HG02763 (cell line): ENCODE data around the gene ARPP19.
"Not testable (repeated sequence)": the region's sequence is repeated elsewhere in the genome, so short reads cannot be mapped to it uniquely, and the experiment has no call there.

Source experiments
- ATAC-seq: cut with Tn5 transposase; IDR thresholded peaks from one replicate; pipeline ENCODE4 v1.9.1; 2021; ENCODE audit warnings: mild to moderate bottlenecking, moderate library complexity; ENCODE audit not compliant: unreplicated experiment

The ARPP19 gene

DNA sequence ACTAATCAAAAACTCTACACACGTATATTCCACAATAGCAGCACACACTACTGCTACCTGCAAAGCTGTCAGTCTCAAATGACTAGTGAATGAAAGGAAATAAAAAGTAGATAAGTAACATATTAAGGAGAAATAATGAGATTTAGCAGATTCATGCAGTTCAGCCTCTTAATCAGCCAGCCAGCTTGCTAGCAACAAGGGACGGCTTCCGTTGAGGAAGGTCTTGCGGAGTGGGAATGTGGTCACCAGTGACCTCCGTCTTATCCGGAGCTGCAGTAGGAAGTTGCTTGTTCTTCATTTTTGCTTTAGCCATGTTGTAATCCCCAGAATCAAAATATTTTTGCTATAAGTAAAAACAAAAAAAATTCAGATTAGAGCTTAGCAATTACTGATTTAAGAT lies 17.1 kb downstream of the ARPP19 start:
- ATAC-seq, result no peak

DNA sequence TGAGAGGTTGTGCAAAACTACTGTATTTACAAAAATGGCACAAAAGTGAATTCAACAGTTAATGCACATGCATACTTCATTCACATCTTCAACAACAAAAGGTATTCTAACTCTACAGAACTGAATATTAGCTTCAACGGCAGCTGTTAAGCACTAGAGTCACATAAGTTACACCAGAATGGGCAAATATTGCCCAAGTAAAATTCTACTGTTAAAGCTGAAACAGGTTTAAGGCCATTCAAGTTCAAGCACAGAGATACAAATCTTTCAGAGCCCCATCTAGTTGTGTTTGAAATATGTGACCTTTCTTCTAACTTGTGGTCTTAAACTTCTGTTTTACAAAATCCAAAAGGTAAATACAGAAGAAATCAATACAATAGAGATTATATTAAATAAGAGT lies 17.6 kb downstream of the ARPP19 start:
- not testable (repeated sequence) for ATAC-seq

DNA sequence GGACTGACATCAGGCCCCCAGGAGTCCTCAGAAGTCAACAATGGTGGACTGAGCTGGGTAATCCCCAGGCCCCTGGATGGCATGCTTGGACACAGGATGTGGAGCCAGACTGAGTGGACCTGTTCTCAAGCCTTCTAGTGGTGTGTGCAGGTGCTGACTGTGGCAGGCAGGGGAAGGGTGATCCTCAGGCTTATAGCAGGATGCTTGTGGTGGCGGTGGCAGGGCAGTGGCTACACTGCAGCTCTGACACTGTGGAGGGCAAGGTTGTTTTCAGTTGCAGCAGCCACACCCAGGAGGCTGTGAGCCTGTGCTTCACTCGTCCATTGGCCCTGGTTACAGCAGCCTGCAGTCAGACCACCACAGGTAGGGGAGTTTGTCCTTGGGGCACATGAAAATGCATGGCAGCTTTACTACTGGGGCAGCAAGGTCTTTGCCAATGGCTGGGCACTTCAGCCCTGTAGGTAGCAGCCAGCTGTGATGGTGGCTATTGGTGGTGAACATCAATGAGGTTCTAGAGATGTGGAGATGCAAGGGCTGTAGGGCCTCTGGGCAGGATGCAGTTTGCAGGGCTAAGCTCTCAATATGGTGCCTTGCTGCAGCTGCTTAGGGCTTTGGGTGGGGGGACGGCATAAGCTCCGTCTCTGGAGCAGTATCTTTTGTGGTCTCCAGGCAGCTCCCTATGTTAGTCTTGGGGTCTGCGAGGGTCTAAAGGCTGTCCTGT lies 22.6 kb downstream of the ARPP19 start:
- no peak for ATAC-seq

DNA sequence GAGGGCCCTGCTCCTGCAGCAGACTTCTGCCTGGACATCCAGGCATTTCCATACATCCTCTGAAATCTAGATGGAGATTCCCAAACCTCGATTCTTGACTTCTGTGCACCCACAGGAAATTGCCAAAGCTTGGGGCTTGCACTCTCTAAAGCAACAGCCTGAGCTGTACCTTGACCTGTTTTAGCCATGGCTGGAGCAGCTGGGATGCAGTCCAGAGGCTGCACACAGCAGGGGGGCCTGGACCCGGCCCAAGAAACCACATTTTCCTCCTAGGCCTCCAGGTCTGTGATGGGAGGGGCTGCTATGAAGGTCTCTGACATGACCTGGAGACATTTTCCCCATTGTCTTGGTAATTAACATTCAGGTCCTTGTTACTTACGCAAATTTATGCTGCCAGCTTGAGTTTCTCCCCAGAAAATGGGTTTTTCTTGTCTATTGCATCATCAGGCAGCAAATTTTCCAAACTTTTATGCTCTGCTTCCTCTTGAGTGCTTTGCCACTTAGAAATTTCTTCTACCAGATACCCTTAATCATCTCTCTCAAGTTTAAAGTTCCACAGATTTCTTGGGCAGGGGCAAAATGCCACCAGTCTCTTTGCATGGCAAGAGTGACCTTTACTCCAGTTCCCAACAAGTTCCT lies 28.3 kb downstream of the ARPP19 start:
- ATAC-seq, result no peak

DNA sequence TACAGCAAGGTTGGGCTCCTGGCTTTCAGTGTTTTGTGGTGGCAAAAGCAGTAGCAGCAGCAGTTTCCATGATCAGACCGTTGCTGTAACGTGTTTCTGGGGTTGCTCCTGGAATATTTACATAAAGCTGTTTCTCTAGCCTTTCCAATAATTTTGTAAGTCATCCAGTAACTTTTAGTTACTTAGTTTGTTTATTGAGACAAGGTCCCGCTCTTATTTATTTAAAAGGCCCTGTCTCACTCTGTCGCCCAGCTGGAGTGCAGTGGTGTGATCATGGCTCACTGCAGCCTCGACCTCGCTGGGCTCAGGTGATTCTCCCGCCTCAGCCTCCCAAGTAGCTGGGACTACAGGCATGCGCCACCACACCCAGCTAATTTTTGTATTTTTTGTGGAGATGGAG lies 31.4 kb downstream of the ARPP19 start:
- ATAC-seq, result no peak

DNA sequence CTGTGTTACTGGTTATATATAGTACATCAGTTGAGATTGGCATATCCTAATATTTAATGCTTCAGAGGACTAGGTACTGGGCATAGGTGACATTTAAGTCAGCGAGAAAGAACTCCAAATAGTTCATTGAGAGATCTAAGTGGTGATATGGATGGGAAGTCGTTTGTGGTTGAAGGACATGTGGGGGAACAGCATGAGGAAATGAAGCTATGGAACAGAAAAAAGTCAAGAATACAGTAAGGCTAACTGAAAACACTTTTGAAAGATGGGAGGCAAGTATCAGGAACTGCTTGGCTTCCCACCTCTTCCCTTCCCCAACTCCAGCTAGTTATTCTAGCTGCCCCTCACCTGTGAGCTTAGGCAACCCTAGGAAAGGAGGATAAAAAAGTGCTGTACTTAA lies 36.4 kb downstream of the ARPP19 start:
- no peak for ATAC-seq

DNA sequence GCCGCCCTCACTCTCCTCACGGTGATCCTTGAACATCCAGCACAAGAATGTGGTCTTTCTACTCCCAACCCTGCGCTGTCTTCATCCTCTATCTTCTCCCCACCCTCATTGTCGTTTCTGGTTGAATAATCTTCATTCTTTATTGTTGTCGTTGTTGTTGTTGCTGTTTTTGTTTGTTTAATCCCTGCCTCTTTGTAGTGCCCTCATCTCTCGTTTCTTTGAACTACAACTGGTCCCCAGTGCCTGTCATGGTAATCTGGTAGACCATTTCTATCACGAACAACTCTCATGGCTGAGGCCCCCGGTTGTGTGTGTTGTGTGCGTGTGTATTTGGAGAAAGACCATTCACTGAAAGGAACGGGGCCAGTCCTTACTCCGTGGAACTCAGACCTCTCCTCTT lies 38.9 kb downstream of the ARPP19 start:
- no peak for ATAC-seq

DNA sequence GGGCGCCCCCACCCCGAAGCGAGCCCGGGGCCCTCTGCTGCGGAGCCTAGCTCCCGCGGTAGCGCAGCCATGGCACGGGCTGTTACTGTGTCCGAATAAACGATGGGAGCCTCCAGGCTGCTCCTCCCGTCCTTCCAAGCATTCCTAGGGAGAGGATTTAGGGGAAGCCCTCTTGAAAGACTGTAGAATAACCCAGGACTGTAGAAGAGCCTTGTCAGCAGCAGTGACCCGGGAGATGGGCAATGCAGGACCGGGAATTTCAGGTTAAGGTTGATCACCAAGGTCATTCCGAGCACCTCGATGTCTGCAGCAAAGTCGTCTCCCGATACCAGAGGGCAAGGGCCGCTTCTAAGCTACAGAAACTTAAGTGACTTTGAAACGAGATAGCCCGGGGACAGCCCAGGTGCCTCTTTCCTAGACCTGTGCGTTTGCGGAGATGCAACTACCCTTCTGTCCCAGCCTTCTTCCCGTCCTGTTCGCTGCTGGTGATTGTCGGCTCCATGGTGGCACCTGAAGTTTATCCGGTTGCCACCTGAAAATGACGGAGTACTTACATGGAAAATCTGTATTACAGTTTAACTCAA lies 39.4 kb downstream of the ARPP19 start:
- peak; percentile 1 for ATAC-seq

DNA sequence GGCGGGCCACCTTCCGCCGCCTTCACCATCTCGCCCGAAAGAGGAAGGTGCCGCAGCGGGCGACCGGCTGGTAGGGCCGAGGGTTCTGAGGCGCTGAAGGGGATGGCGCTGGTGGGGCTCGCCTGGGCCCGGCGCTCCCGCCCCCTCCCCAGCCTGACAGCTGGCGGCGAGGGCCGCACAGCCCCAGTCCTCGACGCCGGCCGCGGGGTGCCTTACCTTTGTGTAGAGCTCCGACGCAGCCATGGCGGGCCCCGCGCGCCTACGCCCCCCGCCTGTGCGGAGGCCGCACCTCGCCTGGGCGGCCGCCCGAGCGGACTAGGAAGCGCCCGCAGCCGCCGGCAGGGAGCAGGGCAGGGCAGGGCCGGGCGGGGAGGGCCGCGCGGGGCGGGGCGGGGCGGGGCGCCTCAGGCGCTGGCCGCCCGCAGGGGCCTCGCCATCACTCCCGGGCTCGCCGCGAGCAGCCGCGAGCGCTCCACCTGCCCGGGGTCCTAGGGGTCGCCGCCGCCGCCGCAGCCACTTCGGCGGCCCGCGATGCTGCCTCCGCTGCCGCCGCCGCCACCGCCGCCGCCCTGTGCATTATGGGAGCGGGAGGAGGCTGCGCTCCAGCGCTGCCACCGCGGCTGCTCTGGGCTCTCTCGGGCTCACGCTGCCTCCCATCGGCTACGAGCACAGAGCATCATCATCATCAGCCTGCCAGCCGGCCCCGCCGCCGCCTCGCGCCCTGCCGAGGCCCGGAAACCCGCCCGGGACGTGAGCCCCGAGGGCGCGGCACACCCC lies 40.1 kb downstream of the ARPP19 start, which contains the start of gene MYO5A:
TSS of gene MYO5A (minus strand) at position 317 of the 777 bp plus-strand sequence. CDS start at position 243, 74 bp downstream.
- ATAC-seq, result peak; percentile 83

DNA sequence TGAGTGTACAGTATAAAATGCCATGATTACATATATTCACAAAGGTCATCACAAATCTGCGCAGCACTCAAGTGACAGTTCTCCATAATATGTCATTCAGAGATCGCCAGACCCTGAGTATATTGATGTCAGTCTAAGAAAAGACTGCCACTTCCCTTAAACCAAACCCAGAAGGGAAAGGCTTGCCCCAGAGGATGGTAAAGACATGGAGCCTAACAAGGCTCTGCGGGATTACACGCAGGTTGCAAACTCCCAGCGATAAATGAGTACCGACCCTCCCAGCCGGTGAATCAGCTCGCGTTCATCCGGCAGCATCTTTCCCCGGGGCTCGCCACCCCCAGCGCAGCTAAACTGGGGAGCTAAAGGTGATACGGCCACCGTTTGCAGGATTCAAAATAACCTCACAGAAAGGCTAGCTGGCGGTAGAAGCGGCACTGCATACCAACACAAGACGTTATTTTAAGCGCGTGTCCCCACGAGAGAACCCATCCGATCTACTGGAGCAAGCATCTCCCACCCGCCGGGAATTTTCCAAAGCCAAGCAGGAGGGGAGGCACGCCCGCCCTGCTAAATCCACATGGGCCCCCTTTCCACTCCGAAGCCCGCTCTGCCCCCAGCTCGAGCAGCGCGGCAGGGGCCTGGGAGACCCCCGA lies 40.8 kb downstream of the ARPP19 start:
- ATAC-seq, result no peak

DNA sequence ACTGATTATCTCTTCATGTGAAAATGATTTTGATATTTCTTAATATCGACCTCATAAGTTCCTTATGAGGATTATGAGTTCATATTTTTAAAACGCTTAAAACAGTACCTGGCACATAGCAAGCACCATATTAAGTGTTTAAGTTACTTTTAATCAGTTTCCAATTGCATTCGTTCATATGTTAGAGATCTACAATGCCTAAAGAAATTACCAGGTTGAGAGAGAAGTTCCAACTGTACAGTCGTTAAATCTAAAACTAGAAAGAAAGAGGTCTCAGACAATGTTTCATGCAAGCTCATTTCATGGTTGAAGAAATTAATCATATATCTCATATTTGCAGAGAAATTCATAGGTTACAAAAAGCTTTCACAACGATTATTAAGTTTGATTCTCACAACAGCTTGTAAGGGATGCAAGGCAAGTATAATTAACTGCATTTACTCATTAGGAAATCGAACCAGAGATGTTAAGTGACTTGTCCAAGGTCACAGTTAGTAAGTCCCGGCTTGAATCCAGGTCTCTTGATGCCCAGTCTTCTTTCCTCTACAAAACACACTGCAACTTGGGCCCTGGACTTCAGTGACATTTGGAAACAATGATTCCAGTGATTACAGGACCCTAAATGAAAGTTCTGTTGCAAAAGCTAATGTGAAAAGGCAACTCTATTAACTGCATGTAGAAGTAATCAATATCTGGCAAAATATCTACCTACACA lies 41.5 kb downstream of the ARPP19 start:
- ATAC-seq, result no peak

DNA sequence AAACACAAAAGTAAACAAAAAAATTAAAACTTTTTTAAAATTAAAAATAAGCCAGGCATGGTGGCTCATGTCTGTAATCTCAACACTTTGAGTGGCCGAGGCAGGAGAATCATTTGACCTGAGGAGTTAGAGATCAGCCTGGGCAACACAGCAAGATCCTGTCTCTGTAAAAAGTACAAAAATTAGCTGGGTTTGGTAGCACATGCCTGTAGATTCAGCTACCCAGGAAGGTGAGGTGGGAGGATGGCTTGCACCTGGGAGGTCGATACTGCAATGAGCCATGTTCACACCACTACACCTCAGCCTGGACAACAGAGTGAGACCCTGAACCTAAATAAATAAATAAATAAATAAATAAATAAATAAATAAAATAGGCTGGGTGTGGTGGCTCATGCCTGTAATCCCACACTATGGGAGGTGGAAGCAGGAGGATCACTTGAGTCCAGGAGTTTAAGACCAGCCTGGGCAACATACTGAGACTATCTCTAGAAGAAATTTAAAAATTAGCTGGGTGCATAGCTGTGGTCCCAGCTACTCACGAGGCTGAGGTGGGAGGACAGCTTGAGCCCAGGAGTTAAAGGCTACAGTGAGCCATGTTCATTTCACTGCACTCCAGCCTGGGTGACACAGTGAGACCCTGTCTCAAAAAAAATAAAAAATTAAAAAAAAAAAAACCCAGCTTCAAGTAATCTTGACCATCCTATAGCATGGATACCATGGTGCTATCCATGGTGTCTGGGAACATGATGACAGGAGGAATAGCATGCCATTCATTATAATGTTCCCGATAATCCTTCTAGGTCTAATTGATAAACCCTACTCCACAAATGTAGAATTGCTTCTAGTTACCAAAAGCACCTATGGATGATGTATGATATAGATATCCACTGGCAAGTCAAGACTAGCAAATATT lies 44.4 kb downstream of the ARPP19 start:
- ATAC-seq, result no peak

DNA sequence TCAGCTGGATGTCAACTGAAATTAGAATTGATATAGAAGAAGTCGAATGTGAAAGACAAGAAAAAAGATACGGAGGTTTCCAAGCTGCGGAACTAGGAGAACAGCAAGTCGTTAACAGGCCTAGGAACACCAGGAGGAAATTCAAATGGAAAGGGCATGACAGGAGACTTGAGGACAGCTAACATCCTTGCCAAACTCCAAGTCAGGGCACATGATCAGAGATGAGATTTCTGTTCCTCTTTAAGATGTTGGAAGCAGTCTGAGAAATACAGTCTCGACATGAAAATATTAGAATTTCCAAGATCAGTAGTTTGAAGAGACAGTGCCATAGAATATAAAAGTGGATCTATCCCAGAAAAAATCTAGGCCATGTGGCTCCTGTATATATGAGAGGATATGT lies 45.2 kb downstream of the ARPP19 start:
- ATAC-seq, result no peak

DNA sequence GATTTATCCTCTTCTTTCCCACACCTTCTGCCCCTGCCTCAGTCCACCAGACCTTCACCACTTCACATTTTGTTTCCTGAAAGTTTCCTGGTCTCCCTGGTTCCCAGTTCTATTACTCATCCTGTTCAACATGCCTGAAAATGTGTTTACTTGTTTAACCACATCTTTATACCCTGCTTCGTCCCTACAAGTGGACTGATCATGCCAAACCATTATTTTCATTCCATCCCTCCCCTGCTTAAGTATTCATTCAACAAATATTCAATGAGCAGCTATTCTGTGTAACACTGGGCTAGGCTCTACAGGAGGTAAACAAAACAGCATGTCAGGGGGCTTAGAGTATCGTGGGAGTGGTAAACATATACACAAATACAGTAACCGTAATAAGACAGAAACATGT lies 45.6 kb downstream of the ARPP19 start:
- no peak for ATAC-seq

DNA sequence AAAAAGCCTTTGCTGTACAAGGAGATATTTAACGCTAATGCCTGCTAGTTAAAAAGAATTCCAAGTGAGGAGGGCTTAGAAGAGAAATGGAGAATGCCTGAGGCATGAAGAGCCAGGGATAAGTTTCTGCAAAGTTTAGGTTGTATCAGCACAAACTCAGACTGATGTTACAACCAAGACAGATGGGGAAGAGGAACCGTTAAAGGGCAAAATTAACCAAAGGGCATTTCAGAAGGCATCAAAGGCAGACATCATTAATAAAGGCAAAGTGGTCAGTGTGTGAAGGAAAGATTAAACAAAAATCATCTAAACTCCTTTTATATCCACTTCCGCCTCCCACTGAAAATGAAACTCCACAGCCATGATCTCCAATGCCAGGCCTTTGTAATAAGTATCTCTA lies 47.1 kb downstream of the ARPP19 start:
- ATAC-seq, result no peak

DNA sequence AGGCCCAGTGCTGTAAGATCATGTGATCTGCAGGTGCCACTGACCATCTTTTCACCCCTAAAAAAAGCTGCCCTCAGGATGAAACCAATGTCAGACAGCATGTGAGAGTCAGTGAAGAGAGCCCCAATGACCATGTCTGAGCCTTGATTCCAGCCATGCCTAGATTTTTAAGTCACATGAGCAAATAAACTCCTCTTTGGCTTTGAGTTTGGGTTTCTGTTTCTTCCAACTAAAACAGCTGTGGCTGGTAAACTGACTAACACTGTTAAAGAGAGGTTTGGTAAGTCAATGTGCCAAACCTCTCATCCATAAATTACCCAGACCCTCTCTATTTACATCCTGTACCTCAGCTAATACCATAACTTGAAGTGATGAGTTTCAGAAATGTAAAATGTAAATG lies 48.4 kb downstream of the ARPP19 start:
- no peak for ATAC-seq

DNA sequence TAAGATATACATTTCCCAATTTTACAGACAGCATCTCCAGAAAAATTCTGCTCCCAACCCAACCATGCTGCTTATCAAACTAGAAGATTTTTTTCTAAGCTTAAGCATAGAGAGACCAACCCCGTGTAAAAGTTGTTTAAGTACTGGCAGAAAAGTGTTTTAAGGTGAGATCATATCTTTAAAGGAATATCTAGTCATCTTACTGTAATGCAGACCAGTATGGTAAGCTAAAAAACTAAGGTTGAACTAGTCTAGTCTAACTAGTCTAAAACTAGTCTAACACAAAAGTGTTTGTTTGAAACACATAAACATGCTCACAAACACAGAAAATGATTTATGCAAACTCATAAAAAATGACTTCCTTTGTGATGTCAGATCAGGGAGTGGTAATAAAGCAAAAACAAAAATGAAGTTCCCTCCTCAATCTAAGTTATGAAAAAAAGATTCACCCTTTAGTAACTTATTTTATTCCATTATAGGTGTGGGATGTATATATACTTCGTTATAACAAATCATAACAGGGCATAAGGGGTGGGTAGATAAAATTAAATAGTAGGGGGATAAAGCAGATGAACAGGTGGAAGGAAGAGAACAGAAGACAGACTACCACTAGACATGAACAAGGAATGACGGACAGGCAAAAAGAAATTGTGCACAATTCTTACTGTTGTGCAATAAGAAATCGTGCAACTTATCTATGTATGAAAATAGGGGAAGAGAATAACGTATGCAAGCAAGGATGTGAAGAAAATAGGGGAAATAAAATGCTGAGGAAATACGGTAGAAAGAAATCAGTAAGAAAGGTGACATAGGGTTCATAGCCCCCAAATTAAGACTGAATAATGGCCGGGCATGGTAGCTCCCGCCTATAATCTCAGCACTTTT lies 50.1 kb downstream of the ARPP19 start:
- no peak for ATAC-seq

DNA sequence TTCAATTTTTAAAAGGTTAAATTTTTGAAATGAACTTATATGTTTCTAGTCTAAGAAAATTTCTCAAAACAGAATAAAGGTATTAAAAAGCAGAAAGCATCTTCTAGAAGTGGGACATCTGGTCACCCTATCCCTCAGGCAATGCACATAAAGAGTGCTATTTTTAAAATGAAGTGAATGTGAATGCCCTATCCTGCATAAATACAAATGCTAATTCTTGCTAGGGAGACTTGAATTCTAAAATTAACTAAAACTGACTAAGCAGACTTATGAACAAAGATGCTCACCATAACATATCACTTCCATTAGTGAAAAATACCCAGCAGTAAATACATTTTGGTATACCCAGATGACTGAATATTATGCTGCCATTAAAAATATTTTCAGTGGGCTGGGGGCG lies 51.8 kb downstream of the ARPP19 start:
- no peak for ATAC-seq
